GM21367 (cell line): ENCODE measurements around the gene STARD10.

Experiments used
- ATAC-seq: cut with Tn5 transposase; IDR thresholded peaks from one replicate; pipeline ENCODE4 v1.9.1; 2021; ENCODE audit not compliant: unreplicated experiment

Gene STARD10

GRCh38 chr11:72711141-72711540, 82.7 kb downstream of the STARD10 start:
- no peak for ATAC-seq

- ATAC-seq, result no peak
Measured at GRCh38 chr11:72710278-72710677, 83.6 kb downstream of the STARD10 start.

DNA sequence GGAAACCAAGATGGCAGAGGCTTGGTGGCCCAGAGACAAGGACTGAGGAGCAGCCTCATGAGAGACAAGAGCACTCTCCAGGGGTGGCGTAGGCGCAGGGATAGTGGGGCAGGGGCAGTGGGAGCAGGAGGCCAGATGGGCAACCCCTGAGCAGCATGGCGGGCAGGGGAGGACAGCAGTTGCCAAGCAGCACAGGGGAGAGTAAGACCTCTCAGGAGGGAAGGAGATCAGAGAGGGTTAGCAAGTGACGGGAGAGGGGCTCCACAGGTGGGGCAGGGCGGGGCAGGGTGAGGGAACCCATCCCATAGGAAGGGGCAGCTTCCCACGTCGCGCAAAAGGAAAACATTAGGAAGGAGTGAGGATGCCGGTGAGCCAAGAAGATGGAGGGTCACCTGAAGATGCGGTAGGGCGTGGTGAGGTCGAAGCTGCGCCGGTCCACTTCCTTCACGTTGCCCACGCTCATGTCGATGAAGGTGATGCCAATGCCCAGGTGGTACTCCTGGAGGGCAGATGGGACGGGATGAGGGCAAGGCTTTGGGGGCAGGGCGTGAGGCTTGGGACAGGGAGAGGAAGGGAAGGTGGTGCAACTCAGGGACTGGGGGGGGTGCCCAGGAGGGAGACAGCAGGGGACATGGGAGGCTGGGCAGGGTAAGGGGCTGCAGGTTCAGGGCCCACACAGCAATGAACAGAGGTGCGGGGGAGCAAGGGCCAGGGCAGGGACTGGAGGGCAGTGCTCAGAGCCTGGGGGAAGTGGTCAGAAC, 84.2 kb downstream of the STARD10 start:
- ATAC-seq, result no peak

- ATAC-seq, result no peak
Measured at GRCh38 chr11:72707032-72707431, 86.8 kb downstream of the STARD10 start.

- no peak for ATAC-seq
Measured at GRCh38 chr11:72706579-72706978, 87.3 kb downstream of the STARD10 start.

GRCh38 chr11:72705442-72706365, 88.1 kb downstream of the STARD10 start:
- ATAC-seq, result no peak

GRCh38 chr11:72704783-72705265, 89.0 kb downstream of the STARD10 start:
- ATAC-seq, result no peak
